Coronary artery (tissue), 2 donors: Measurements from ENCODE around the gene RING1.
A peak's percentile ranks its signal among the peaks of the same experiment; 100 is the strongest.

Experiments
- DNase-seq: peaks from one replicate; pipeline ENCODE4 v3.0.0-alpha.2; 2017; ENCODE audit warnings: low spot score
- H3K27ac ChIP-seq, 2 donors: fragments of 200-600 bp; sonication (generic); one replicate each; pipeline ENCODE4 v1.5.1; 2016 to 2019
- H3K4me3 ChIP-seq: fragments of 200-600 bp; sonication (generic); 2 replicates; pipeline ENCODE4 v1.5.1; 2016; ENCODE audit warnings: mild to moderate bottlenecking, moderate library complexity
- TF ChIP-seq, protein P1 (sequence below): fragments of 200-600 bp; sonication (generic); IDR thresholded peaks from one replicate; pipeline ENCODE4 v1.5.1; 2019; ENCODE audit warnings: antibody characterized with exemption

Gene RING1

DNA sequence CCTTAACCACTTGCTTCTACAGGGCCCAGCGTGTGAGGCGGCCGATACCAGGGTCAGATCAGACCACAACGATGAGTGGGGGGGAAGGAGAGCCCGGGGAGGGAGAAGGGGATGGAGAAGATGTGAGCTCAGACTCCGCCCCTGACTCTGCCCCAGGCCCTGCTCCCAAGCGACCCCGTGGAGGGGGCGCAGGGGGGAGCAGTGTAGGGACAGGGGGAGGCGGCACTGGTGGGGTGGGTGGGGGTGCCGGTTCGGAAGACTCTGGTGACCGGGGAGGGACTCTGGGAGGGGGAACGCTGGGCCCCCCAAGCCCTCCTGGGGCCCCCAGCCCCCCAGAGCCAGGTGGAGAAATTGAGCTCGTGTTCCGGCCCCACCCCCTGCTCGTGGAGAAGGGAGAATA, 2.8 kb downstream of the RING1 start:
- no peak for DNase-seq
- TF ChIP-seq, protein P1, sequence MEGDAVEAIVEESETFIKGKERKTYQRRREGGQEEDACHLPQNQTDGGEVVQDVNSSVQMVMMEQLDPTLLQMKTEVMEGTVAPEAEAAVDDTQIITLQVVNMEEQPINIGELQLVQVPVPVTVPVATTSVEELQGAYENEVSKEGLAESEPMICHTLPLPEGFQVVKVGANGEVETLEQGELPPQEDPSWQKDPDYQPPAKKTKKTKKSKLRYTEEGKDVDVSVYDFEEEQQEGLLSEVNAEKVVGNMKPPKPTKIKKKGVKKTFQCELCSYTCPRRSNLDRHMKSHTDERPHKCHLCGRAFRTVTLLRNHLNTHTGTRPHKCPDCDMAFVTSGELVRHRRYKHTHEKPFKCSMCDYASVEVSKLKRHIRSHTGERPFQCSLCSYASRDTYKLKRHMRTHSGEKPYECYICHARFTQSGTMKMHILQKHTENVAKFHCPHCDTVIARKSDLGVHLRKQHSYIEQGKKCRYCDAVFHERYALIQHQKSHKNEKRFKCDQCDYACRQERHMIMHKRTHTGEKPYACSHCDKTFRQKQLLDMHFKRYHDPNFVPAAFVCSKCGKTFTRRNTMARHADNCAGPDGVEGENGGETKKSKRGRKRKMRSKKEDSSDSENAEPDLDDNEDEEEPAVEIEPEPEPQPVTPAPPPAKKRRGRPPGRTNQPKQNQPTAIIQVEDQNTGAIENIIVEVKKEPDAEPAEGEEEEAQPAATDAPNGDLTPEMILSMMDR = no peak
- Histone ChIP-seq H3K27ac (no peak overlapping the region), H3K4me3 (no peak overlapping the region)

DNA sequence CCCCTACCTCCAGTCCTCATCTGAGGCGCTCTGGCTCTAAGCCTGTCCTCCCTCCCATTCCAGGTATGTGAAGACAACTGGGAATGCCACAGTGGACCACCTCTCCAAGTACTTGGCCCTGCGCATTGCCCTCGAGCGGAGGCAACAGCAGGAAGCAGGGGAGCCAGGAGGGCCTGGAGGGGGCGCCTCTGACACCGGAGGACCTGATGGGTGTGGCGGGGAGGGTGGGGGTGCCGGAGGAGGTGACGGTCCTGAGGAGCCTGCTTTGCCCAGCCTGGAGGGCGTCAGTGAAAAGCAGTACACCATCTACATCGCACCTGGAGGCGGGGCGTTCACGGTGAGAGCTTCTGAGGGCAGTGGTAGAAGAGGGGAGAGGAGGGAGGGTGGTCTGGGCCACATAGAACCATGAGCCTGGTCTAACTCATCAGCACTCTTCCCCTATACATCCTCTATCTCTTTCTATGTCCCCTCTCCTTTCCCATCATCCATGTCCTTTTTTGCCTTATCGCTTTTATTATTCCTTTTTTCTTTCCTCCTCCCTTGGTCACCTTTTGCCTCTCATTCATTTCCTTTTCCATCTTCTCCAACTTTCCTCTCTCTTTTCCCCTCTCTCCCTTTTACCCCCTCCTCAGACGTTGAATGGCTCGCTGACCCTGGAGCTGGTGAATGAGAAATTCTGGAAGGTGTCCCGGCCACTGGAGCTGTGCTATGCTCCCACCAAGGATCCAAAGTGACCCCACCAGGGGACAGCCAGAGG, 3.5 kb downstream of the RING1 start:
- TF ChIP-seq, protein P1 = no peak
- no peak for DNase-seq
- Histone ChIP-seq H3K27ac (no peak overlapping the region), H3K4me3 (no peak overlapping the region)

DNA sequence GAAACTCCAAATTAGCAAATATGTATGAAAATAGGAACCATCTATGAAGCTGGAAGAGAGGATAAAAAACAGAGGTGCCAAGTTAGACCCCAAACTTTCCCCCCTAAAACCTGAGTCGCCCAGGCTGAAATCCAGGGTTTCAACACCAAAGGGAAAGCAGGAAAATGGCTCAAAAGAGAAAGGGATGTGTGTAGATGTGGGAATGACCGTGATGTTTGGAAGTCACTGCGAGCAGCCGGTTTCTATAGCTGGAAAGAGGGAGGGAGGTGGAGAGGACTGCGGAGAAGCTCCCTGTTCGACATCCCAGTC, 4.5 kb downstream of the RING1 start:
- Histone ChIP-seq H3K4me3 (peak overlapping the region; percentile 65), H3K27ac (no peak overlapping the region)
- TF ChIP-seq, protein P1 = no peak
- no peak for DNase-seq

DNA sequence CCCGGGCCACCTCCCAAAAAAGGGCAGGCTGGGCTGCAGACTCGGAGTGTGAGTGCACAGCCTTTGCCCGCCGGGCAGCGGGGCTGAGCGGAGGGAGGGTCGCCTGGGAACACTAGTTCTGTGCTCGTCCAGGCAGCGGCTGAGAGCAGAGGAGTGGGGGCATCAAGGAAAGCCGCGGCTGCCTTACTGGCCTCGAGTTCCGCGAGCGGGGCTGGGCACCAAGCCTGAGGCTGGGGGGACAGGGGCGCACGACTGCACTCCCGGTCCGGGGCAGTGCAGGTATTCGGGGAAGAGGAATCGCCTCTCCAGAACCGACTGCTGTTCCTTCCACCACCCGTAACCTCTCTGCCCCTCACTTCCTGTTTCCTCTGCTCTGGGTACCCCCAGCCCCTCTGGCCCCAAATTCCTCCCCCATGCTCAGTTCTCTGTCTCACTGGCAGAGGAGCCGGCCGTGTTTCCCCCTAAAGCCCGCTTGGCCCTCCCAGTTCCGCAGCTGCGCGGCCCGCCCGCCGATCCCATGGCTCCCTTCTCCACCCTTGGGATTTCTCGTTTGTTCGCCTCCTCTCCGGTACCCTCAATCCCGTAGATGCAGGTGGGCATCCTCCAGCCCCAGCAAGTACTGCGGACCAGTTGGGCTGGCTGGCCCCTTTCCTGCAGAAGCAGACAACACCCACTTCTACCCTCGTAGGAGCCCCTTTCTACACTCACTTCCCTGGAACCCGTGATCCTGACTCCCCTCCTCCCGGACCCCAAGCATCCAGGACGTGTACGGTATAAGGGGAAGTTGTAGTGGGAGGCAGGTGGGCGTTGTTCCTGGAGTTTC, 5.1 kb downstream of the RING1 start:
- DNase-seq = no peak
- TF ChIP-seq, protein P1 = no peak
- peak overlapping the region; percentile 65 for H3K4me3 ChIP-seq
- peak overlapping the region in 1 of 2 donors; percentile 45 for H3K27ac ChIP-seq

DNA sequence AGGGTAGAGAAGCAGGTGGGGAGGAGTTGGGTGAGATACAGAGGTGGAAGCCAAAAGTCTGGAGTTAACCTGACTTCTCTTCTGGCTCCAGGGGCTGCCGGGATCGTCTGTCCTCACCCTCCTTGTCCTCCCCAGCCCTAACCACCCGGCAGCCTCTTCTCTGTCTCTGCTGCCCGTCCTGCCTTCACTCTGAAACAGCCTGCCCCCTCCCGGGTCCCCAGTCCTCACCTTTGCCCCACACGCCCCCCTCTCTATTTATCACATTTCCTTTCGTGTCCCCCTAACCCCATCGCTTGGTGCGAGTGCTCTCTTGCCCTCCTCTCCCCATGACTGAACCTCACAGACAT, 5.7 kb downstream of the RING1 start:
- peak overlapping the region in 1 of 2 donors; percentile 45 for H3K27ac ChIP-seq
- no peak for DNase-seq
- TF ChIP-seq, protein P1 = no peak
- H3K4me3 ChIP-seq = peak overlapping the region; percentile 65

DNA sequence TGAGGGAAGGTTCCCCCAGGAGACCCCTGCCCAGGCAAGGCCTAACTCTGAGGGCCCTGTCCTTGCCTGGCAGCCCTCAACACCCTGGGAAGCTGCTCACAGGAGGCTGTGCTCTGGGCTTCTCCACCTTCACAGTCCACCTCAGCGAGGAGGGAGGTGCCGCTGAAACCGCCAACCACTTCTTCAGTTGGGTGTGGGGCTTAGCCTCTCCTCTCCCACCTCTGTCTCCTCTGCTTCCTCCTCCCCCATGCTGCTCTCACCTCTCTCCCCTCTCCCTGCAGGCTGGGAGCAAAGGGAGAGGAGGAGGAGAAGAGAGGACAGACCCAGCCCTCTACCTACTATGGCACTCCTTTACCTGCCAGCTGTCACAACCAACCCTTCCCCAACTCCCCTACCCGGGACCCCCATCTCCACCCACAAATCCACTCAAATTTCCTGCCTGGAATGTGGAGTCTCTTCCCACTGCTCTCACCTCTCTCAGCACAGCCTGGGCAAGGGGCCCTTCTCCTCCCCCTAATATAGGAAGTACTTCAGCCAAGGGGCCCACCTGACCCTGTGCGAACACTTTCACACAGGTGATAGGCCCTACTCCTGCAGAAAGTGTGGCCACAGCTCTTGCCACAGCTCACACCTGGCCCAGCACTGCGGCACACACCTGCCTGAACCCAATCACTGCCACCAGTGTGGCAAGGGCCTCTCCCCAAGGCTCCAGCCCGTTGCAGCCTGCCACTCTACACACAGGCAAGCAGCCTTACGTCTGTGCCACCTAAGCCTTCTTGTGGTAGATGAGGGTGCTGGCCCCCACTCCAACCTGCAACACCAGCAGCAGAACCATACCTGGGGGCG, 7.2 kb downstream of the RING1 start:
- Histone ChIP-seq H3K27ac (no peak overlapping the region), H3K4me3 (no peak overlapping the region)
- DNase-seq = no peak
- TF ChIP-seq, protein P1 = no peak
